ENCODE results near the gene LCT.
"Not testable (repeated sequence)": the region's sequence is repeated elsewhere in the genome, so short reads cannot be mapped to it uniquely, and the experiment has no call there.

LCT gene

GRCh38 chr2:135818937-135819610 lies 17.9 kb downstream of the LCT start:
- no peak overlapping the region for H3K27ac ChIP-seq (ENCODE audit: insufficient read depth, low read depth, low read length, poor library complexity, severe bottlenecking)
- no peak overlapping the region for H3K4me3 ChIP-seq (ENCODE audit: insufficient read depth, low read depth, low read length)
- no peaks in the 10 kb centered on the region for H3K36me3 ChIP-seq (ENCODE audit: control insufficient read depth, insufficient read depth, low read length)
- H3K27me3 ChIP-seq (ENCODE audit: control insufficient read depth, insufficient read depth, low read length, poor library complexity, severe bottlenecking) = no peaks in the 10 kb centered on the region
- H3K9me3 ChIP-seq (ENCODE audit: control insufficient read depth, low read length) = no peaks in the 10 kb centered on the region
- 77% methylated on average over 8 of the region's 8 CpGs for WGBS, 2 experiments
- H3K4me1 ChIP-seq (ENCODE audit: control insufficient read depth, insufficient read depth, low read length) = no peaks in the 10 kb centered on the region

- Histone ChIP-seq H3K36me3 (ENCODE audit: control insufficient read depth, insufficient read depth, low read length) (no peaks in the 10 kb centered on the region), H3K4me3 (ENCODE audit: insufficient read depth, low read depth, low read length) (no peak overlapping the region), H3K27ac (ENCODE audit: insufficient read depth, low read depth, low read length, poor library complexity, severe bottlenecking) (no peak overlapping the region), H3K27me3 (ENCODE audit: control insufficient read depth, insufficient read depth, low read length, poor library complexity, severe bottlenecking) (no peaks in the 10 kb centered on the region), H3K9me3 (ENCODE audit: control insufficient read depth, low read length) (no peaks in the 10 kb centered on the region), H3K4me1 (ENCODE audit: control insufficient read depth, insufficient read depth, low read length) (no peaks in the 10 kb centered on the region)
- 87 to 90% methylated on average over 4 of the region's 4 CpGs for WGBS, 2 experiments
These were observed 19.0 kb downstream of the LCT start for GRCh38 chr2:135817951-135818350.

GRCh38 chr2:135817466-135817865 lies 19.5 kb downstream of the LCT start:
- WGBS, 2 experiments = 88 to 89% methylated on average over 18 of the region's 18 CpGs
- Histone ChIP-seq H3K4me1 (ENCODE audit: control insufficient read depth, insufficient read depth, low read length) (no peaks in the 10 kb centered on the region), H3K27ac (ENCODE audit: insufficient read depth, low read depth, low read length, poor library complexity, severe bottlenecking) (no peak overlapping the region), H3K9me3 (ENCODE audit: control insufficient read depth, low read length) (no peaks in the 10 kb centered on the region), H3K36me3 (ENCODE audit: control insufficient read depth, insufficient read depth, low read length) (no peaks in the 10 kb centered on the region), H3K4me3 (ENCODE audit: insufficient read depth, low read depth, low read length) (no peak overlapping the region), H3K27me3 (ENCODE audit: control insufficient read depth, insufficient read depth, low read length, poor library complexity, severe bottlenecking) (no peaks in the 10 kb centered on the region)

- no peaks in the 10 kb centered on the region for H3K27me3 ChIP-seq (ENCODE audit: control insufficient read depth, insufficient read depth, low read length, poor library complexity, severe bottlenecking)
- no peaks in the 10 kb centered on the region for H3K9me3 ChIP-seq (ENCODE audit: control insufficient read depth, low read length)
- no peaks in the 10 kb centered on the region for H3K36me3 ChIP-seq (ENCODE audit: control insufficient read depth, insufficient read depth, low read length)
- H3K4me3 ChIP-seq (ENCODE audit: insufficient read depth, low read depth, low read length) = no peak overlapping the region
- no peaks in the 10 kb centered on the region for H3K4me1 ChIP-seq (ENCODE audit: control insufficient read depth, insufficient read depth, low read length)
- H3K27ac ChIP-seq (ENCODE audit: insufficient read depth, low read depth, low read length, poor library complexity, severe bottlenecking) = no peak overlapping the region
- 93 to 100% methylated on average over 2 of the region's 3 CpGs for WGBS, 2 experiments
These were observed 21.7 kb downstream of the LCT start for GRCh38 chr2:135815269-135815668.

GRCh38 chr2:135812907-135813511 lies 24.0 kb downstream of the LCT start:
- Histone ChIP-seq H3K9me3 (ENCODE audit: control insufficient read depth, low read length) (no peaks in the 10 kb centered on the region), H3K4me1 (ENCODE audit: control insufficient read depth, insufficient read depth, low read length) (no peaks in the 10 kb centered on the region), H3K4me3 (ENCODE audit: insufficient read depth, low read depth, low read length) (no peak overlapping the region), H3K27me3 (ENCODE audit: control insufficient read depth, insufficient read depth, low read length, poor library complexity, severe bottlenecking) (no peaks in the 10 kb centered on the region), H3K27ac (ENCODE audit: insufficient read depth, low read depth, low read length, poor library complexity, severe bottlenecking) (no peak overlapping the region), H3K36me3 (ENCODE audit: control insufficient read depth, insufficient read depth, low read length) (no peaks in the 10 kb centered on the region)
- WGBS, 2 experiments = 92 to 94% methylated on average over 2 of the region's 2 CpGs

- H3K36me3 ChIP-seq (ENCODE audit: control insufficient read depth, insufficient read depth, low read length); H3K9me3 ChIP-seq (ENCODE audit: control insufficient read depth, low read length); H3K27ac ChIP-seq (ENCODE audit: insufficient read depth, low read depth, low read length, poor library complexity, severe bottlenecking); H3K4me1 ChIP-seq (ENCODE audit: control insufficient read depth, insufficient read depth, low read length); H3K4me3 ChIP-seq (ENCODE audit: insufficient read depth, low read depth, low read length); H3K27me3 ChIP-seq (ENCODE audit: control insufficient read depth, insufficient read depth, low read length, poor library complexity, severe bottlenecking): not testable (repeated sequence)
- WGBS, 2 experiments = 91 to 96% methylated on average over 3 of the region's 3 CpGs
These were observed 29.1 kb downstream of the LCT start for GRCh38 chr2:135807874-135808273.

GRCh38 chr2:135803278-135803677 lies 33.7 kb downstream of the LCT start:
- Histone ChIP-seq H3K36me3 (ENCODE audit: control insufficient read depth, insufficient read depth, low read length) (no peaks in the 10 kb centered on the region), H3K4me3 (ENCODE audit: insufficient read depth, low read depth, low read length) (no peak overlapping the region), H3K4me1 (ENCODE audit: control insufficient read depth, insufficient read depth, low read length) (no peaks in the 10 kb centered on the region), H3K27me3 (ENCODE audit: control insufficient read depth, insufficient read depth, low read length, poor library complexity, severe bottlenecking) (no peaks in the 10 kb centered on the region), H3K9me3 (ENCODE audit: control insufficient read depth, low read length) (no peaks in the 10 kb centered on the region), H3K27ac (ENCODE audit: insufficient read depth, low read depth, low read length, poor library complexity, severe bottlenecking) (no peak overlapping the region)
- WGBS, 2 experiments = 95 to 97% methylated on average over 2 of the region's 2 CpGs

- Histone ChIP-seq H3K36me3 (ENCODE audit: control insufficient read depth, insufficient read depth, low read length) (no peaks in the 10 kb centered on the region), H3K27ac (ENCODE audit: insufficient read depth, low read depth, low read length, poor library complexity, severe bottlenecking) (no peak overlapping the region), H3K27me3 (ENCODE audit: control insufficient read depth, insufficient read depth, low read length, poor library complexity, severe bottlenecking) (no peaks in the 10 kb centered on the region), H3K4me1 (ENCODE audit: control insufficient read depth, insufficient read depth, low read length) (no peaks in the 10 kb centered on the region), H3K4me3 (ENCODE audit: insufficient read depth, low read depth, low read length) (no peak overlapping the region), H3K9me3 (ENCODE audit: control insufficient read depth, low read length) (no peaks in the 10 kb centered on the region)
- WGBS, 2 experiments = 61 to 67% methylated on average over 3 of the region's 3 CpGs
These were observed 34.6 kb downstream of the LCT start for GRCh38 chr2:135802350-135802749.

- 82 to 86% methylated on average over 9 of the region's 9 CpGs for WGBS, 2 experiments
- no peak overlapping the region for H3K4me3 ChIP-seq (ENCODE audit: insufficient read depth, low read depth, low read length)
- no peak overlapping the region for H3K27ac ChIP-seq (ENCODE audit: insufficient read depth, low read depth, low read length, poor library complexity, severe bottlenecking)
- H3K4me1 ChIP-seq (ENCODE audit: control insufficient read depth, insufficient read depth, low read length) = no peaks in the 10 kb centered on the region
- H3K27me3 ChIP-seq (ENCODE audit: control insufficient read depth, insufficient read depth, low read length, poor library complexity, severe bottlenecking) = no peaks in the 10 kb centered on the region
- H3K9me3 ChIP-seq (ENCODE audit: control insufficient read depth, low read length) = no peaks in the 10 kb centered on the region
- no peaks in the 10 kb centered on the region for H3K36me3 ChIP-seq (ENCODE audit: control insufficient read depth, insufficient read depth, low read length)
These were observed 36.2 kb downstream of the LCT start for GRCh38 chr2:135800513-135801460.

- Histone ChIP-seq H3K9me3 (ENCODE audit: control insufficient read depth, low read length) (no peaks in the 10 kb centered on the region), H3K4me1 (ENCODE audit: control insufficient read depth, insufficient read depth, low read length) (no peaks in the 10 kb centered on the region), H3K27me3 (ENCODE audit: control insufficient read depth, insufficient read depth, low read length, poor library complexity, severe bottlenecking) (no peaks in the 10 kb centered on the region), H3K4me3 (ENCODE audit: insufficient read depth, low read depth, low read length) (no peak overlapping the region), H3K27ac (ENCODE audit: insufficient read depth, low read depth, low read length, poor library complexity, severe bottlenecking) (no peak overlapping the region), H3K36me3 (ENCODE audit: control insufficient read depth, insufficient read depth, low read length) (no peaks in the 10 kb centered on the region)
- 48 to 50% methylated on average over 2 of the region's 2 CpGs for WGBS, 2 experiments
These were observed 37.2 kb downstream of the LCT start for GRCh38 chr2:135799738-135800137.

All from ectodermal cell (in vitro differentiated cells).